Activated T-helper 2 cell treated with anti-CD3 and anti-CD28 coated beads, Interferon-gamma antibody, Interleukin-2, Interleukin-4, amounts not matched to agents 10 μg/mL and 5 μg/mL and 100 μg/mL, durations not matched to agents 14 hours and 24 hours and 36 hours (primary cell): ENCODE results near the gene ZBTB46. TPM values are rescaled to one million over a fixed set of nuclear protein-coding genes. Genes with fewer than 3 reads are reported as not detected.
"Not testable (repeated sequence)": the region's sequence is repeated elsewhere in the genome, so short reads cannot be mapped to it uniquely, and the experiment has no call there.

Experiments
- DNase-seq: peaks from one replicate; pipeline ENCODE4 v3.0.0; 2021; ENCODE audit warnings: low spot score
- H3K27ac Mint-ChIP-seq: one replicate; pipeline ENCODE4 v1.8.0; 2021; ENCODE audit warnings: mixed read lengths
- H3K27me3 Mint-ChIP-seq: one replicate; pipeline ENCODE4 v1.8.0; 2021; ENCODE audit warnings: low read depth, mixed read lengths
- H3K36me3 Mint-ChIP-seq: one replicate; pipeline ENCODE4 v1.8.0; 2021; ENCODE audit warnings: low read depth, mixed read lengths
- H3K4me1 Mint-ChIP-seq: one replicate; pipeline ENCODE4 v1.8.0; 2021; ENCODE audit warnings: low read depth, mixed read lengths
- H3K4me3 Mint-ChIP-seq: one replicate; pipeline ENCODE4 v1.8.0; 2021; ENCODE audit warnings: low read depth, mild to moderate bottlenecking, moderate library complexity, mixed read lengths
- H3K9me3 Mint-ChIP-seq: one replicate; pipeline ENCODE4 v1.8.0; 2021; ENCODE audit warnings: mixed read lengths
- intact Hi-C: fragments of 100-400 bp; cut with micrococcal nuclease; formaldehyde crosslinking; loops from one replicate; pipeline ENCODE4 v1.15.1; 2023
- total RNA-seq: library from RNA; stranded (reverse); gene quantifications from 2 replicates; pipeline ENCODE4 v1.2.3, GENCODE V29; 2022

ZBTB46 gene
- total RNA-seq, 1 donor from 2014 or later, result 1.1 TPM

- intact Hi-C loops, result no loop called here
- H3K27me3 Mint-ChIP-seq, result no peaks in the 10 kb centered on the region
- no peak overlapping the region for H3K27ac Mint-ChIP-seq
- DNase-seq, result no peak
- no peaks in the 10 kb centered on the region for H3K36me3 Mint-ChIP-seq
- no peak overlapping the region for H3K4me3 Mint-ChIP-seq
- H3K4me1 Mint-ChIP-seq, result no peaks in the 10 kb centered on the region
- no peaks in the 10 kb centered on the region for H3K9me3 Mint-ChIP-seq
Measured at GRCh38 chr20:63814891-63815614, 16.0 kb downstream of the ZBTB46 start.

DNA sequence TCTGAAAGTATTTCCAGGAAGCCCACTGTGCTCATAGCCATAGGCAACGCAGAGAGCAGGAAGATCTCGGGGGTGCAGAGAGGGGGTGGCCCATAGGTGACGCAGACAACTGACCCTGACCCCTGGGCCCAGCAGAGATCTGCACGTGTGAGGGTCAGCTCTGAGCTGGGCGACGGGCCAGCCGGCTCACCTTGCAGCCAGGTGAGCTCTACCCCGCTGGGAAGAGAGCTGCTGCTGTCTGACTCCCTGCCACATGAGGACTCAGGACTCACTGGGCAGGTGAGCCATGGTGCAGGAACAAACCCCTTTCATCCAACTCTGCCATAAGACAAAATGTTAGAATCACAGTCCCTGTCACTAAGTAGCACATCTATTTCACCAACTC, 19.6 kb downstream of the ZBTB46 start:
- Mint-ChIP-seq H3K27ac (no peak overlapping the region), H3K4me1 (no peaks in the 10 kb centered on the region)

DNA sequence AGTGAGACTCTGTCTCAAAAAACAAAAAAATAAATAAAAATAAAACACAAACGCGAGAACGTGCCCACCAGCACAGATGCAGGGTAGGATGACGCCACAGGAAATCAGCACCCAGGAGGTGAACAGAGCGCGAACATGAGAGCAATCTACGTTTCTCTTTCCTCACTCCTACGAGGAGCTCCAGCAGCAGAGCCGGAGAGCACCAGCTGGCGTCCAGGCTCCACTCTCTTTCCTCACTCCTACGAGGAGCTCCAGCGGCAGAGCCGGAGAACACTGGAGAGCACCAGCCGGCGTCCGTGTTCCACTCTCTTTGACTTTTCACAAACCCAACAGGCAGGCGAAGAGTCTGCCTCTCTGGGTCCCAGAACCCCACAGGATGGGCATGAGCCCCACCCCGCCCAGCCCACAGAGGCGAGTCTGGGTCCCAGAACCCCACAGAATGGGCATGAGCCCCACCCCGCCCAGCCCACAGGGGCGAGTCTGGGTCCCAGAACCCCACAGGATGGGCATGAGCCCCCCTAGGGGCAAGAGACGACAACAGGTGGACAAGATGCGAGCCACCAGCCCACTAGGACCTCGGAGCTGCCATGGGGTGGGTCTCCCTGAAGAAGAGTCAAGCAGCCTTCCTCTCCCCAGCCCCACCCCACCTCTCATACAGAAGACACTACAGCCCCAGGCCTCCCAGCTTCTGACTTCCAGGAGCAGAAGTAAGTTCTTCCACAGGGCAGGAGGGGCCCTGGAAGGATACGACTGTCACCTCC, 20.2 kb downstream of the ZBTB46 start:
- H3K4me1 Mint-ChIP-seq, result no peaks in the 10 kb centered on the region
- H3K27me3 Mint-ChIP-seq, result no peaks in the 10 kb centered on the region
- intact Hi-C loops, result no loop called here
- no peaks in the 10 kb centered on the region for H3K9me3 Mint-ChIP-seq
- no peak overlapping the region for H3K4me3 Mint-ChIP-seq
- no peaks in the 10 kb centered on the region for H3K36me3 Mint-ChIP-seq
- no peak for DNase-seq
- H3K27ac Mint-ChIP-seq, result no peak overlapping the region

More for the DNA sequence above, 19.6 kb downstream of the ZBTB46 start:
- no peaks in the 10 kb centered on the region for H3K27me3 Mint-ChIP-seq
- H3K9me3 Mint-ChIP-seq, result no peaks in the 10 kb centered on the region
- no peak overlapping the region for H3K4me3 Mint-ChIP-seq
- H3K36me3 Mint-ChIP-seq, result no peaks in the 10 kb centered on the region
- intact Hi-C loops, result no loop called here
- no peak for DNase-seq

DNA sequence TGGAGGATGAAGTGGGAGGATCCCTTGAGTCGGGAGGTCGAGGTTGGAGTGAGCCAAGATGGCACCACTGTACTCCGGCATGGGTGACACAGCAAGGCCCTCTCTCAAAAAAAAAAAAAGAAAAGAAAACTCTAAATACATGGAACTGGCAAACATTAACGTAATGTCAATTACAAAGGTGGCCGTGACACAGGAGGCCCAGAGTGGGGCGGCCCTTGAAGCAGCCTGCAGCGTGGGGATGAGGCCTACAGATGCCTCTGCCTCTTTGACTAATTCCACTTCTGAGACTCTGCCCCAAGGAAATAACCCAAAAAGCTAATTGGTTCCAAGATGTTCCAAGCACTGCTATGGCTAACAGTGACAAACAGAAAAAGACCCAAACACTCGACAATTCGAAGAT, 21.2 kb downstream of the ZBTB46 start:
- Mint-ChIP-seq H3K4me1 (no peaks in the 10 kb centered on the region), H3K27ac (no peak overlapping the region), H3K36me3 (no peaks in the 10 kb centered on the region), H3K4me3 (no peak overlapping the region), H3K9me3 (no peaks in the 10 kb centered on the region), H3K27me3 (no peaks in the 10 kb centered on the region)
- DNase-seq, result no peak
- intact Hi-C loops, result no loop called here

- DNase-seq, result no peak
- Mint-ChIP-seq H3K27ac (no peak overlapping the region), H3K27me3 (no peaks in the 10 kb centered on the region), H3K4me1 (no peaks in the 10 kb centered on the region), H3K36me3 (no peaks in the 10 kb centered on the region), H3K9me3 (no peaks in the 10 kb centered on the region), H3K4me3 (no peak overlapping the region)
- intact Hi-C loops, result no loop called here
Measured at GRCh38 chr20:63808964-63809674, 21.9 kb downstream of the ZBTB46 start.

DNA sequence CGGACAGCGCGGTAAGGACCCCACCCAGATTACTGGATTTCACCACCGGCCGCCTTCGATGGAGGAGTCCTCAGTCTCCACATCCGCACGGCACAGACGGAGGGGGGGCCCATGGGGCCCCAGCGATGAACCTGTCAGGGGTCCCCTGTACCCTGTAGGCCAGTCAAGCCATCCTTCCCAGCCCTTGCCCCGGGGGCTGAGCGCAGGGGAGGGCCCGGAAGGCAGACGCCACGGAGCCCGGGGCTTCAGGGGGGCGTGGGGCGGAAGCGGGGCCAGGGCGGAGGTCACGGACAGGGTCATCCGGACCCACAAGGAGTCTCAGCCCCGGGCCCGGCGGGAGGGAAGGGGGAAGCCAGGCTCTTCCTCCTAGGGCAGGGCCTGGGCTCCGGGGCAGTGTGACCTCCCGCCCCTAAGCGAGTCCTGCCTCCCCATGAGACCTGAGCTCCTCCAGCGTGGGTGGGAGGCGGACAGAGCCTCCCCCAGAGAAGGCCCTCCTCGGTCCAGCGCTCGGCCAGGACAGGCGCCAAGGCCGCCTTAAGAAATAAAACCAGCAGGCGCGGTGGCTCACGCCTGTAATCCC, 22.8 kb downstream of the ZBTB46 start:
- Mint-ChIP-seq H3K27ac (no peak overlapping the region), H3K4me1 (peaks cover 2% of the 10 kb centered on the region), H3K9me3 (no peaks in the 10 kb centered on the region), H3K27me3 (peaks cover 3% of the 10 kb centered on the region), H3K4me3 (no peak overlapping the region), H3K36me3 (no peaks in the 10 kb centered on the region)
- intact Hi-C loops, result no loop called here
- DNase-seq, result no peak

GRCh38 chr20:63807654-63808053, 23.4 kb downstream of the ZBTB46 start:
- no peaks in the 10 kb centered on the region for H3K36me3 Mint-ChIP-seq
- intact Hi-C loops, result no loop called here
- DNase-seq, result no peak
- H3K27me3 Mint-ChIP-seq, result peaks cover 5% of the 10 kb centered on the region
- H3K4me3 Mint-ChIP-seq, result no peak overlapping the region
- no peaks in the 10 kb centered on the region for H3K9me3 Mint-ChIP-seq
- H3K27ac Mint-ChIP-seq, result no peak overlapping the region
- H3K4me1 Mint-ChIP-seq, result peaks cover 2% of the 10 kb centered on the region

- Mint-ChIP-seq H3K4me3 (no peak overlapping the region), H3K9me3 (no peaks in the 10 kb centered on the region), H3K27me3 (peaks cover 8% of the 10 kb centered on the region), H3K36me3 (no peaks in the 10 kb centered on the region), H3K4me1 (peaks cover 2% of the 10 kb centered on the region), H3K27ac (no peak overlapping the region)
- no peak for DNase-seq
- intact Hi-C loops, result no loop called here
Measured at GRCh38 chr20:63804308-63804636, 26.8 kb downstream of the ZBTB46 start.

DNA sequence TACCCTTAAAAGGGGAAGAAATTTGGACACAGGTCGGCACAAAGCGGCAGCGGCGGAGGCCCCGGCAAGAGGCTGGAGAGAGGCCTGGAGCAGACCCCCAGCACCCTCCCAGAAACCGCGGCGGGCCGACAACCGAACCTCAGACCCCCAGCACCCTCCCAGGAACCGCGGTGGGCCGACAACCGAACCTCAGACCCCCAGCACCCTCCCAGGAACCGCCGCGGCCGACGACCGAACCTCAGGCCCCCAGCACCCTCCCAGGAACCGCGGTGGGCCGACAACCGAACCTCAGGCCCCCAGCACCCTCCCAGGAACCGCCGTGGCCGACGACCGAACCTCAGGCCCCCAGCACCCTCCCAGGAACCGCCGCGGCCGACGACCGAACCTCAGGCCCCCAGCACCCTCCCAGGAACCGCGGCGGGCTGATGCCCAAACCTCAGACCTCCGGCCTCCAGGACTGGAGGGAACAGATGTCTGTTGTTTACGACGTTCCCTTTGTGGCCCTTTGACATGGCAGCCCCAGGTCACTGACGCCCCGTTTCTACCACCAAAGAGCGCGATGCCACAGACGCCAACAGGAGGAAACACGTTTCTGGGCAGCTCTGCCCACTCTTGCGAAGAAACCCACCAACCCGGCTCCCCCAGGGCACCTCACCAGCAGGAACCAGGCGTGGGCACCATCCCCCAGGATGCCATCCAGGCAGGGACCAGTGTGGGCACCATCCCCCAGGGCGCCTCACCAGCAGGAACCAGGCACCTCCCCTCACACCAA, 28.4 kb downstream of the ZBTB46 start:
- no peaks in the 10 kb centered on the region for H3K9me3 Mint-ChIP-seq
- no peak overlapping the region for H3K27ac Mint-ChIP-seq
- no peak for DNase-seq
- H3K27me3 Mint-ChIP-seq, result peaks cover 8% of the 10 kb centered on the region
- no peaks in the 10 kb centered on the region for H3K36me3 Mint-ChIP-seq
- H3K4me3 Mint-ChIP-seq, result no peak overlapping the region
- H3K4me1 Mint-ChIP-seq, result peaks cover 2% of the 10 kb centered on the region
- intact Hi-C loops, result no loop called here

DNA sequence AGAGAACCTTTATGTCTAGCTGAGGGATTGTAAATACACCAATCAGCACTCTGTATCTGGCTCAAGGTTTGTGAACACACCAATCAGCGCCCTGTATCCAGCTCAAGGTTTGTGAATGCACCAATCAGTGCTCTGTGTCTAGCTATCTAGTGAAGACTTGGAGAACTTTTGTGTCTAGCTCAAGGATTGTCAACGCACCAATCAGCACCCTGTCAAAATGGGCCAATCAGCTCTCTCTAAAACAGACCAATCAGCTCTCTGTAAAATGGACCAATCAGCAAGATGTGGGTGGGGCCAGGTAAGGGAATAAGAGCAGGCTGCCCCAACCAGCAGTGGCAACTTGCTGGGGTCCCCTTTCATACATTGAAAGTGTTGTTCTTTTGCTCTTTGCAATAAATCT, 29.9 kb downstream of the ZBTB46 start:
- H3K4me1 Mint-ChIP-seq, H3K4me3 Mint-ChIP-seq, intact Hi-C loops, H3K9me3 Mint-ChIP-seq, H3K36me3 Mint-ChIP-seq, DNase-seq, H3K27ac Mint-ChIP-seq: not testable (repeated sequence)
- peaks cover 10% of the 10 kb centered on the region for H3K27me3 Mint-ChIP-seq

- H3K27me3 Mint-ChIP-seq, result peaks cover 14% of the 10 kb centered on the region
- DNase-seq, intact Hi-C loops, H3K9me3 Mint-ChIP-seq, H3K27ac Mint-ChIP-seq, H3K4me1 Mint-ChIP-seq, H3K4me3 Mint-ChIP-seq, H3K36me3 Mint-ChIP-seq: not testable (repeated sequence)
Measured at GRCh38 chr20:63800411-63800810, 30.7 kb downstream of the ZBTB46 start.

DNA sequence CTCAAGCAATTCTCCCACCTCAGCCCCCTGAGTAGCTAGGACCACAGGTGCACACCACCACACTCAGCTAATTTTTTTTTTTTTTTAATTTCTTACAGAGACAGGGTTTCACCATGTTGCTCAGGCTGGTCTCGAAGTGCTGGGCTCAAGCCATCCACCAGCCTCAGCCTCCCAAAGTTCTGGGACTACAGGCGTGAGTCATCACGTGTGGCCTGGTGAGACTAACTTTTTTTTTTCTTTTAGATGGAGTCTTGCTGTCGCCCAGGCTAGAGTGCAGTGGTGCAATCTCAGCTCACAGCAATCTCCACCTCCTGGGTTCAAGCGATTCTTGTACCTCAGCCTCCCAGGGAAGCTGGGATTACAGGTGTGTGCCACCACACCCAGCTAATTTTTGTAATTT, 31.9 kb downstream of the ZBTB46 start:
- H3K4me1 Mint-ChIP-seq, H3K27ac Mint-ChIP-seq, DNase-seq, H3K36me3 Mint-ChIP-seq, H3K9me3 Mint-ChIP-seq, H3K4me3 Mint-ChIP-seq, intact Hi-C loops: not testable (repeated sequence)
- H3K27me3 Mint-ChIP-seq, result peaks cover 20% of the 10 kb centered on the region
